Progenitor cell of endocrine pancreas (in vitro differentiated cells): ENCODE data around the gene FKRP. TPM values are rescaled to one million over a fixed set of nuclear protein-coding genes. Genes with fewer than 3 reads are reported as not detected.
"Not testable (repeated sequence)": the region's sequence is repeated elsewhere in the genome, so short reads cannot be mapped to it uniquely, and the experiment has no call there.

Experiments
- DNase-seq: peaks from one replicate; pipeline ENCODE4 v3.0.0; 2021; ENCODE audit warnings: low spot score; ENCODE audit not compliant: unreplicated experiment
- H3K27ac Mint-ChIP-seq: 2 replicates; pipeline ENCODE4 v1.8.0; 2021; ENCODE audit warnings: mild to moderate bottlenecking, moderate library complexity, mixed read lengths
- H3K27me3 Mint-ChIP-seq: 2 replicates; pipeline ENCODE4 v1.8.0; 2021; ENCODE audit warnings: mixed read lengths
- H3K36me3 Mint-ChIP-seq: 2 replicates; pipeline ENCODE4 v1.8.0; 2022; ENCODE audit warnings: mixed read lengths; ENCODE audit not compliant: insufficient read depth
- H3K4me1 Mint-ChIP-seq: 2 replicates; pipeline ENCODE4 v1.8.0; 2021; ENCODE audit warnings: low read depth, mixed read lengths
- H3K4me3 Mint-ChIP-seq: 2 replicates; pipeline ENCODE4 v1.8.0; 2021; ENCODE audit warnings: low read depth, mild to moderate bottlenecking, moderate library complexity, mixed read lengths
- H3K9me3 Mint-ChIP-seq: 2 replicates; pipeline ENCODE4 v1.8.0; 2021; ENCODE audit warnings: low read depth, mixed read lengths
- CTCF ChIP-seq: fragments of 200-600 bp; sonication (generic); IDR thresholded peaks from one replicate; pipeline ENCODE4 v1.5.0; 2021; ENCODE audit warnings: antibody characterized with exemption, mild to moderate bottlenecking; ENCODE audit not compliant: unreplicated experiment
- total RNA-seq: library from RNA; stranded (reverse); gene quantifications from 2 replicates; pipeline ENCODE4 v1.2.1, GENCODE V29; 2021

Gene FKRP
- total RNA-seq, 1 donor from 2014 or later, result 44.1 TPM

GRCh38 chr19:46700704-46701103, 45.2 kb upstream of the FKRP start:
- no peaks in the 10 kb centered on the region for H3K4me1 Mint-ChIP-seq
- no peaks in the 10 kb centered on the region for H3K27me3 Mint-ChIP-seq
- no peak overlapping the region for H3K4me3 Mint-ChIP-seq
- H3K9me3 Mint-ChIP-seq, result no peaks in the 10 kb centered on the region
- no peak for TF ChIP-seq CTCF
- H3K27ac Mint-ChIP-seq, result peak overlapping the region; percentile 47
- no peak for DNase-seq
- peaks cover 34% of the 10 kb centered on the region for H3K36me3 Mint-ChIP-seq

- peak; percentile 86 for TF ChIP-seq CTCF
- Mint-ChIP-seq H3K27me3 (no peaks in the 10 kb centered on the region), H3K4me1 (no peaks in the 10 kb centered on the region), H3K27ac (no peak overlapping the region), H3K36me3 (peaks cover 28% of the 10 kb centered on the region), H3K4me3 (no peak overlapping the region), H3K9me3 (no peaks in the 10 kb centered on the region)
- peak; percentile 63 for DNase-seq
Measured at GRCh38 chr19:46704379-46705076, 41.3 kb upstream of the FKRP start.

- Mint-ChIP-seq H3K9me3 (no peaks in the 10 kb centered on the region), H3K4me3 (no peak overlapping the region), H3K27me3 (no peaks in the 10 kb centered on the region), H3K4me1 (peaks cover 13% of the 10 kb centered on the region), H3K36me3 (peaks cover 14% of the 10 kb centered on the region), H3K27ac (no peak overlapping the region)
- TF ChIP-seq CTCF, result no peak
- no peak for DNase-seq
Measured at GRCh38 chr19:46710687-46711086, 35.2 kb upstream of the FKRP start.

GRCh38 chr19:46712768-46713338, 33.0 kb upstream of the FKRP start:
- H3K27me3 Mint-ChIP-seq, DNase-seq, H3K36me3 Mint-ChIP-seq, H3K9me3 Mint-ChIP-seq, H3K27ac Mint-ChIP-seq: not testable (repeated sequence)
- H3K4me1 Mint-ChIP-seq, result peaks cover 15% of the 10 kb centered on the region
- H3K4me3 Mint-ChIP-seq, result peak overlapping the region; percentile 19

GRCh38 chr19:46713781-46714443, 31.9 kb upstream of the FKRP start:
- DNase-seq, result no peak
- H3K4me3 Mint-ChIP-seq, result peak overlapping the region; percentile 93
- no peaks in the 10 kb centered on the region for H3K9me3 Mint-ChIP-seq
- H3K36me3 Mint-ChIP-seq, result peaks cover 5% of the 10 kb centered on the region
- H3K27ac Mint-ChIP-seq, result no peak overlapping the region
- H3K27me3 Mint-ChIP-seq, result no peaks in the 10 kb centered on the region
- H3K4me1 Mint-ChIP-seq, result peaks cover 15% of the 10 kb centered on the region
- no peak for TF ChIP-seq CTCF
